HepG2 (cell line): ENCODE measurements around the gene PLCG1. TPM values are rescaled to one million over a fixed set of nuclear protein-coding genes. Genes with fewer than 3 reads are reported as not detected.

Experiments
- BRD4 ChIP-seq: sonication (generic); formaldehyde crosslinking; IDR thresholded peaks from 2 replicates; pipeline ENCODE4 v1.4.0; 2020; ENCODE audit warnings: missing genetic modification reagents
- GABPA ChIP-seq, 2 experiments: IDR thresholded peaks; 2 replicates each; pipeline ENCODE4 v1.6.1; 2011 to 2016; ENCODE audit warnings: low read depth in 2 of 2, low read length in 1 of 2, missing biosample characterization in 1 of 2, missing genetic modification characterization in 1 of 2
- JARID2 ChIP-seq: sonication (generic); formaldehyde crosslinking; IDR thresholded peaks from 2 replicates; pipeline ENCODE4 v1.8.1; 2023; ENCODE audit warnings: missing genetic modification reagents, inconsistent platforms; ENCODE audit not compliant: insufficient replicate concordance
- MED1 ChIP-seq: sonication (generic); formaldehyde crosslinking; IDR thresholded peaks from 2 replicates; pipeline ENCODE4 v1.4.0; 2020; ENCODE audit warnings: missing genetic modification reagents
- MEIS2 ChIP-seq: sonication (generic); formaldehyde crosslinking; IDR thresholded peaks from 2 replicates; pipeline ENCODE4 v1.9.0; 2021; ENCODE audit warnings: mild to moderate bottlenecking, missing genetic modification reagents
- MIXL1 ChIP-seq: IDR thresholded peaks from 2 replicates; pipeline ENCODE4 v1.6.1; 2016
- MXI1 ChIP-seq: IDR thresholded peaks from 3 replicates; pipeline ENCODE4 v1.6.1; 2012; ENCODE audit warnings: low read depth, low read length, inconsistent platforms, borderline replicate concordance
- MYC ChIP-seq: sonication (generic); formaldehyde crosslinking; IDR thresholded peaks from 2 replicates; pipeline ENCODE4 v1.9.0; 2021; ENCODE audit warnings: missing genetic modification reagents, borderline replicate concordance
- RARA ChIP-seq: IDR thresholded peaks from 2 replicates; pipeline ENCODE4 v1.6.1; 2016; ENCODE audit warnings: missing genetic modification reagents, missing compliant biosample characterization
- SMAD1 ChIP-seq: sonication (generic); formaldehyde crosslinking; IDR thresholded peaks from 2 replicates; pipeline ENCODE4 v1.4.0; 2020; ENCODE audit warnings: missing genetic modification reagents, low read depth, mild to moderate bottlenecking, borderline replicate concordance
- ZC3H4 ChIP-seq: sonication (generic); formaldehyde crosslinking; IDR thresholded peaks from 2 replicates; pipeline ENCODE4 v1.4.0; 2020; ENCODE audit warnings: missing genetic modification reagents, borderline replicate concordance
- ZNF160 ChIP-seq: sonication (generic); formaldehyde crosslinking; IDR thresholded peaks from 2 replicates; pipeline ENCODE4 v1.8.0; 2022; ENCODE audit warnings: mild to moderate bottlenecking, inconsistent platforms, missing genetic modification reagents
- ZNF232 ChIP-seq: sonication (generic); formaldehyde crosslinking; IDR thresholded peaks from 2 replicates; pipeline ENCODE4 v1.4.0; 2020; ENCODE audit warnings: missing genetic modification reagents, borderline replicate concordance
- ZNF296 ChIP-seq: sonication (generic); formaldehyde crosslinking; conservative IDR thresholded peaks from 2 replicates; pipeline ENCODE4 v1.5.0; 2020; ENCODE audit warnings: mild to moderate bottlenecking, missing genetic modification reagents
- ZNF350 ChIP-seq: sonication (generic); formaldehyde crosslinking; IDR thresholded peaks from 2 replicates; pipeline ENCODE4 v1.4.0; 2020; ENCODE audit warnings: mild to moderate bottlenecking, low read depth, missing genetic modification reagents, borderline replicate concordance
- ZNF501 ChIP-seq: sonication (generic); formaldehyde crosslinking; IDR thresholded peaks from 2 replicates; pipeline ENCODE4 v1.5.1; 2020; ENCODE audit warnings: mild to moderate bottlenecking, moderate library complexity, missing genetic modification reagents
- polyA plus RNA-seq, 8 experiments: library from polyadenylated mRNA; depleted of rRNA in 3 of 8; stranded (reverse) in 7 of 8; unstranded in 1 of 8; fragments of >200 nt; fragmentation: Illumina TruSeq in 4 of 8; extraction: Trizol in 4 of 8; gene quantifications; 2 replicates each; pipeline versions ENCODE4 v1.2.1 to v1.2.3, GENCODE V29; 2011 to 2016; ENCODE audit warnings: low read depth in 4 of 8, missing spikeins in 1 of 8, mixed read lengths in 1 of 8; ENCODE audit not compliant: insufficient read depth in 1 of 8
- total RNA-seq, 5 experiments: library from RNA; depleted of rRNA; stranded (reverse); fragments of >200 nt; fragmentation: Illumina TruSeq; extraction: Trizol; gene quantifications; 2 replicates each; pipeline ENCODE4 v1.2.3, GENCODE V29; 2016; ENCODE audit warnings: low read depth in 1 of 5
- TF ChIP-seq, protein P1 (sequence below): sonication (generic); formaldehyde crosslinking; IDR thresholded peaks from 2 replicates; pipeline ENCODE4 v1.9.0; 2022; ENCODE audit warnings: missing genetic modification reagents, mild to moderate bottlenecking, borderline replicate concordance
- TF ChIP-seq, protein P2 (sequence below): sonication (generic); formaldehyde crosslinking; IDR thresholded peaks from 2 replicates; pipeline ENCODE4 v1.4.0; 2020; ENCODE audit warnings: missing genetic modification reagents
- TF ChIP-seq, protein P3 (sequence below): sonication (generic); formaldehyde crosslinking; IDR thresholded peaks from 2 replicates; pipeline ENCODE4 v1.8.1; 2023; ENCODE audit warnings: mild to moderate bottlenecking, missing genetic modification reagents
- TF ChIP-seq, protein P4 (sequence below): IDR thresholded peaks from 2 replicates; pipeline ENCODE4 v1.6.1; 2016

PLCG1 gene
- total and polyA plus RNA-seq, 2 of the 13 experiments (the other 11 are each of a cell fraction or from before 2014, with no cell fraction given): 85.3 to 158 TPM

DNA sequence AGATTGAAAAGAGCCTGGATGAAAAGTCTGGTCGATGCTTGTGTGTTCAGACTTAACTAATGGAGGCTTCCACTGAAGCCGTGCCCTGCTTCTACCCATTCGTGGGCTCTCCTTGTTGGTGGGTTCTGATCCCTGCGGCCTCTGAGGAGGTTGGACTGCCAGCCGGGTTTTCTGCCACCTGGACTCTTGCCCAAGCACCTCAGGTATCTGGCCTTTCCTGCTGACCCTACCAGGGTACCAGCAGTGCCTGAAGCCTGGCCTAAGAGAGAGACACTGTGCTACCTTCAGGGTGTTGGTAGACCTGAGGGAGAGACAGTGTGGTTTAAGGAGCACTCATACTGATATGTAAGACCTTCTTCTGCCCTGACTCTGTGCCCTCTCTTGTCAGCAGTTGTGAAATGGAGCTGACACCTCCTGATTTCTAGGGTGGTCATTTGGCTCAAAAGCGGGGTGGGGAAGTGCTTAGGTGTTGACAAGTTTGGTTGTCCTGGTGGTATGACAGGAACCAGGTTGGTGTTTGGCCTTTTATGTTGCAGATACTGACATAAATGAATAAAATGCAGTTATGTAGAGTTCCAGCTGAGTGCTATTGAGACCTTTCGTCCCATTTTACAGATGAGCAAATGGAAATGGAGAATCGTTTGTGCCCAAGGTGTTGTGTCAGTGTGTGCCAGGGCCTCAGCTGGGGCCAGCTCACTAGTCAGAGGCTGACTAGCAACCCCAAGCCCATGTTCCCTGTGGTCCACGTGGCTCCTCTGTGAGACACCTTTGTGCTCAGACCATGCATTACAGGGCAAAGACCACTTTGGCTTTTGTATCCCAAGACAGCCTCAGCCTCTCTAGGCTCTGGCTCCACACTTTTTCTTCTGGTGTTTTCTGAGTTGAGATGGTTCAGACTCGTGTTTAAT, 3.1 kb downstream of the PLCG1 start (continued):
- TF ChIP-seq, protein P1, sequence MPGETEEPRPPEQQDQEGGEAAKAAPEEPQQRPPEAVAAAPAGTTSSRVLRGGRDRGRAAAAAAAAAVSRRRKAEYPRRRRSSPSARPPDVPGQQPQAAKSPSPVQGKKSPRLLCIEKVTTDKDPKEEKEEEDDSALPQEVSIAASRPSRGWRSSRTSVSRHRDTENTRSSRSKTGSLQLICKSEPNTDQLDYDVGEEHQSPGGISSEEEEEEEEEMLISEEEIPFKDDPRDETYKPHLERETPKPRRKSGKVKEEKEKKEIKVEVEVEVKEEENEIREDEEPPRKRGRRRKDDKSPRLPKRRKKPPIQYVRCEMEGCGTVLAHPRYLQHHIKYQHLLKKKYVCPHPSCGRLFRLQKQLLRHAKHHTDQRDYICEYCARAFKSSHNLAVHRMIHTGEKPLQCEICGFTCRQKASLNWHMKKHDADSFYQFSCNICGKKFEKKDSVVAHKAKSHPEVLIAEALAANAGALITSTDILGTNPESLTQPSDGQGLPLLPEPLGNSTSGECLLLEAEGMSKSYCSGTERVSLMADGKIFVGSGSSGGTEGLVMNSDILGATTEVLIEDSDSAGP (CRISPR knock-in tag): 0 out of 2 replicates have a peak, but pooled peaks have one; percentile 28
- peak; percentile 93 for TF ChIP-seq MYC
- no peak for TF ChIP-seq GABPA (IDR thresholded peaks at IDR 0.05; ENCODE audit: low read depth, low read length)
- TF ChIP-seq GABPA (CRISPR knock-in tag; IDR thresholded peaks at IDR 0.05; ENCODE audit: low read depth): no peak
- 0 out of 2 replicates have a peak, but pooled peaks have one; percentile 30 for TF ChIP-seq ZNF296
- TF ChIP-seq MED1 (CRISPR knock-in tag): peak; percentile 60
- TF ChIP-seq ZNF350: no peak; the same call in 1 of the 2 replicates
- TF ChIP-seq, protein P2, sequence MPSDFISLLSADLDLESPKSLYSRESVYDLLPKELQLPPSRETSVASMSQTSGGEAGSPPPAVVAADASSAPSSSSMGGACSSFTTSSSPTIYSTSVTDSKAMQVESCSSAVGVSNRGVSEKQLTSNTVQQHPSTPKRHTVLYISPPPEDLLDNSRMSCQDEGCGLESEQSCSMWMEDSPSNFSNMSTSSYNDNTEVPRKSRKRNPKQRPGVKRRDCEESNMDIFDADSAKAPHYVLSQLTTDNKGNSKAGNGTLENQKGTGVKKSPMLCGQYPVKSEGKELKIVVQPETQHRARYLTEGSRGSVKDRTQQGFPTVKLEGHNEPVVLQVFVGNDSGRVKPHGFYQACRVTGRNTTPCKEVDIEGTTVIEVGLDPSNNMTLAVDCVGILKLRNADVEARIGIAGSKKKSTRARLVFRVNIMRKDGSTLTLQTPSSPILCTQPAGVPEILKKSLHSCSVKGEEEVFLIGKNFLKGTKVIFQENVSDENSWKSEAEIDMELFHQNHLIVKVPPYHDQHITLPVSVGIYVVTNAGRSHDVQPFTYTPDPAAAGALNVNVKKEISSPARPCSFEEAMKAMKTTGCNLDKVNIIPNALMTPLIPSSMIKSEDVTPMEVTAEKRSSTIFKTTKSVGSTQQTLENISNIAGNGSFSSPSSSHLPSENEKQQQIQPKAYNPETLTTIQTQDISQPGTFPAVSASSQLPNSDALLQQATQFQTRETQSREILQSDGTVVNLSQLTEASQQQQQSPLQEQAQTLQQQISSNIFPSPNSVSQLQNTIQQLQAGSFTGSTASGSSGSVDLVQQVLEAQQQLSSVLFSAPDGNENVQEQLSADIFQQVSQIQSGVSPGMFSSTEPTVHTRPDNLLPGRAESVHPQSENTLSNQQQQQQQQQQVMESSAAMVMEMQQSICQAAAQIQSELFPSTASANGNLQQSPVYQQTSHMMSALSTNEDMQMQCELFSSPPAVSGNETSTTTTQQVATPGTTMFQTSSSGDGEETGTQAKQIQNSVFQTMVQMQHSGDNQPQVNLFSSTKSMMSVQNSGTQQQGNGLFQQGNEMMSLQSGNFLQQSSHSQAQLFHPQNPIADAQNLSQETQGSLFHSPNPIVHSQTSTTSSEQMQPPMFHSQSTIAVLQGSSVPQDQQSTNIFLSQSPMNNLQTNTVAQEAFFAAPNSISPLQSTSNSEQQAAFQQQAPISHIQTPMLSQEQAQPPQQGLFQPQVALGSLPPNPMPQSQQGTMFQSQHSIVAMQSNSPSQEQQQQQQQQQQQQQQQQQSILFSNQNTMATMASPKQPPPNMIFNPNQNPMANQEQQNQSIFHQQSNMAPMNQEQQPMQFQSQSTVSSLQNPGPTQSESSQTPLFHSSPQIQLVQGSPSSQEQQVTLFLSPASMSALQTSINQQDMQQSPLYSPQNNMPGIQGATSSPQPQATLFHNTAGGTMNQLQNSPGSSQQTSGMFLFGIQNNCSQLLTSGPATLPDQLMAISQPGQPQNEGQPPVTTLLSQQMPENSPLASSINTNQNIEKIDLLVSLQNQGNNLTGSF (CRISPR knock-in tag): 0 out of 2 replicates have a peak, but pooled peaks have one; percentile 39
- TF ChIP-seq ZNF160 (CRISPR knock-in tag): 0 out of 2 replicates have a peak, but pooled peaks have one; percentile 21
- peak; percentile 84; the same call in 1 of the 3 replicates for TF ChIP-seq MXI1
- no peak for TF ChIP-seq JARID2 (CRISPR knock-in tag)
- TF ChIP-seq SMAD1: 0 out of 2 replicates have a peak, but pooled peaks have one; percentile 9
- TF ChIP-seq RARA (CRISPR knock-in tag): 0 out of 2 replicates have a peak, but pooled peaks have one; percentile 30
- peak; percentile 77; the same call in 1 of the 2 replicates for TF ChIP-seq ZNF232 (CRISPR knock-in tag)
- TF ChIP-seq, protein P3, sequence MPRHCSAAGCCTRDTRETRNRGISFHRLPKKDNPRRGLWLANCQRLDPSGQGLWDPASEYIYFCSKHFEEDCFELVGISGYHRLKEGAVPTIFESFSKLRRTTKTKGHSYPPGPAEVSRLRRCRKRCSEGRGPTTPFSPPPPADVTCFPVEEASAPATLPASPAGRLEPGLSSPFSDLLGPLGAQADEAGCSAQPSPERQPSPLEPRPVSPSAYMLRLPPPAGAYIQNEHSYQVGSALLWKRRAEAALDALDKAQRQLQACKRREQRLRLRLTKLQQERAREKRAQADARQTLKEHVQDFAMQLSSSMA (CRISPR knock-in tag): 0 out of 2 replicates have a peak, but pooled peaks have one; percentile 50
- TF ChIP-seq MEIS2 (CRISPR knock-in tag): peak; percentile 64; the same call in 1 of the 2 replicates
- TF ChIP-seq, protein P4, sequence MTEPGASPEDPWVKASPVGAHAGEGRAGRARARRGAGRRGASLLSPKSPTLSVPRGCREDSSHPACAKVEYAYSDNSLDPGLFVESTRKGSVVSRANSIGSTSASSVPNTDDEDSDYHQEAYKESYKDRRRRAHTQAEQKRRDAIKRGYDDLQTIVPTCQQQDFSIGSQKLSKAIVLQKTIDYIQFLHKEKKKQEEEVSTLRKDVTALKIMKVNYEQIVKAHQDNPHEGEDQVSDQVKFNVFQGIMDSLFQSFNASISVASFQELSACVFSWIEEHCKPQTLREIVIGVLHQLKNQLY: peak; percentile 73; the same call in 1 of the 2 replicates
- TF ChIP-seq ZNF501: peak; percentile 17; the same call in 1 of the 2 replicates
- TF ChIP-seq MIXL1: no peak
- TF ChIP-seq ZC3H4 (CRISPR knock-in tag): peak; percentile 20; the same call in 1 of the 2 replicates
- TF ChIP-seq BRD4 (CRISPR knock-in tag): 0 out of 2 replicates have a peak, but pooled peaks have one; percentile 51
